ENCODE results near the gene KIAA1328.

The KIAA1328 gene

DNA sequence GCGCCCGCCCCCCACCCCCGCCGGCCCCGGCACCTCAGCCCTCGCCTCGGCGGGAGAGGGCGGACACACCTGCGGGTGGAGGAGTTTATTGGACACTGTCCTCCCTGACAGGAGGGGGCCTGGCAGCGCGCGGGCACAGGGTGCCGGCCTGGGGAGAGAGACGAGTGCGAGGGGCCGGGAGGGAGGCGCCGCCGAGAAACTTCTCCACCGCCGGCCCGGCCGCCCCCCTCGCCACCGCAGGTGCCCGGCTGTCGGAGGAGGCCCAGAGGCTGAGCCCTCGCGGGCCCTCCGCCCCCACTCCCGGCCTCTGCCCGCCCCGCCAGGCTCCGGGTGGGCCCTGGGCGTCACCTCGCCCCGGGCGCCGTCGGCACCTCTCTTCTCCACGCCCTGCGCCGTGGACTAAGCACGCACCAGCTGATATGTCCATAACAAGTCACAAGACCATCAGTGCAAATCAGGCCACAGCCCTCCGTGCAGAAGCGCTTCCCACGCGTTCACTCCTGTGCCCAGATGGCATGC is 425.4 kb downstream of the KIAA1328 start:
- DNase-seq (ENCODE audit: low spot score), result no peak

DNA sequence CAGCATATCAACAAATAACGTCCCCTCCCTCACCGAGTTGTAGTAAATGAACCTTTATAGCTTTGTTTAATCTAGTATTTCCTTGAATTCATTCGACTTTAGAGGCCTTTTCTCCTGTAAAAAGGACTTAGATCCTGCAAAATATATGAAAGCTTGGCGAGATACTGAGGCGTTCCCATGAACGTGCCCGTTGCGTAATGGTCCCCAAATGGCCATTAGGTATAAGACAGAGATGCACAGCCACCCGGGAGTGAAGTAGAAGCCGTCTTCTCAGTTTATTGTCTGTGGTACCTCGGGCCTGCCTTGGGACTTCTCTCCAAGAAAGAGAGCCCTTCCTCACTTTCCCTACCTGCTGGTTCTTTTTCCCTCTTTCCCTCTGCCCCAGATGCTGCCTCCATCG is 426.0 kb downstream of the KIAA1328 start:
- DNase-seq (ENCODE audit: low spot score), result no peak

DNA sequence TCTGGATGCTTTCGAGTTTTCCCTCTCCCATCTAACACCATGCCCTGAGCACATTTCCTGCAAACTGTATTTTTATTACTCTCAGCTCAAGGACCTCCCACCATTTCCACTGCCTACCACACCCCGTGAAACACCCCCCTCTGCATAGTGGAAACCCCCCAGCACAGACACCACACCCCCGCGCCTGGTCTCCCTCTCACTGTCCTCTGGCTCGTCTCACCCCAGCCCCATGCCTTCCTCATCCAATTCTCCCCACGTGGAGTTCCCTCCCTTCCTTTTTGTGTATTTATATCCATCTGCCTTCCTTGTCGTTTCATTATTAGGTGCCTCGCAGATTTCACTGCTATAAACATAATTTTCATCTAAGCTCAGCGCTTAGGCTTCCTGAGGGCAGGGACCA is 429.2 kb downstream of the KIAA1328 start:
- no peak for DNase-seq (ENCODE audit: low spot score)

DNA sequence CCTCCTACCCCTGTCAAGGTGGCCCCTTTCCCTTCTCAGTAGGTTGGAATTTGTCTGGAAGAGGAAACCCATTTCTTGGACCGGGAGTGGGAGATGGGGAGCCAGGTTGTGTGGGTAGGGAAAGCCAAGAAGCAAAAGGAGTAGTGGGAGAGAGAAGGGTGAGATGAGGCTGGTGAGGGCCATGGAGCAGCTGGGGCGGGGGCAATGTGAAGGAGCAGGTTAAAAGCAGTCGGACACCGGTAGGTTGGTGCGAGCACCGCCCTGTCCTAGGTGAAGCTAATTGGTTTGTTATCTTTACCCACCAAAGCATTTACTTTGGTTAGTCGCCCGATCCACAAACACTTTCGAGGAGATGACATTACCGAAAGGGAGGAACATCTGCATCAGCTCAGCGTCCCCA is 429.9 kb downstream of the KIAA1328 start:
- DNase-seq (ENCODE audit: low spot score), result no peak

DNA sequence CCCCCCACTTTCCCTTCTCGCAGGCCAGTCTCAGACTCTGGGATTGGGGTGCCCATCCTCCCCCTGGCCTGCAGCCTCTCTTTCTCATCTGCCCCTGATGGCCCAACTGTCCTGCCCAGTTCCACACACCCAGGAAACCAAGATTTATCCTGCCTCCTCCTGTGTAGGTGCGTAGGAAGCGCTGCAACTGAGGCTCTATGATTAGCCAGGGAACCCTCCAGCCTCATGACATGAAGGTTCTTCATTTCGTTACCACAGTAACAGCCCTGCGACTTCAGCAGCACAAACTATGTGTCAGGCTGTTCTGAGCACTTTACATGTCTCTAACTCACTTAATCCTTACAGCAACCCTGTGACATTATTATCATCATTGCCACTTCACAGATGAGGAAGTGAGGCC is 430.8 kb downstream of the KIAA1328 start:
- DNase-seq (ENCODE audit: low spot score), result no peak

DNA sequence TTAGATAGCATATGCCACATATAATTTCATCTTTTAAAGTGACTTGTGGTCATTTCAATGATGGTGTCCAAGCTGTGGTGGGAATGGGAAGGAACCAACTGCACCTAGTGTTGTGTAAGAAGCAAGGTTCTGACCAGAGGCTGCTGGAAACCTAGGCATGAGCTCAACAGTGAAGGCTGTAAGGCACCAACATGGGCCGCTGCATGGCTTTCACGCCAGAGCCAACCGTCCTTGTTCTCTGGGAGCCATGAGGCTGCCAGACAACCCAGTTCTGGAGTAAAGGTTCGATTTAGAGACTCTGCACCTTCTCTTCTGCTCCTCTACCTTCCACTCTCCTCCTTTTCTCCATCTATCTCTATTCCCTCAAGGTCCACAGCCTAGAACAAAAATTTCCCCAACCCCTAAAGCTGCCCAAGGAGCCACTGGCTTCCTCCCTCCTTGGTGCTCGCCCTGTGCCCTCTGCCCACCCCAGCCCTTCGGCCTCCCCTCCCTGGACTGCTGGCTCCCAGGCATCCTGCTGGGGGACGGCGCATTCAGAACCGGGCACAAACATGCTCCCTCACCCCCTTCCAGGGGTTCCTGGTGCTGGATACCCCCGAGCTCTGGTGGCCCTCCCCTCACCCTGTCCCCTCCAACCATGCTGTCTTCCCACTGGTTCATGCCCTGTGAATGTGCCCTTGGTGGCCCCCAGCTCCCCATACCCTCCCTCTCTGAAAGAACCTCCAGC is 431.6 kb downstream of the KIAA1328 start:
- DNase-seq (ENCODE audit: low spot score), result no peak

DNA sequence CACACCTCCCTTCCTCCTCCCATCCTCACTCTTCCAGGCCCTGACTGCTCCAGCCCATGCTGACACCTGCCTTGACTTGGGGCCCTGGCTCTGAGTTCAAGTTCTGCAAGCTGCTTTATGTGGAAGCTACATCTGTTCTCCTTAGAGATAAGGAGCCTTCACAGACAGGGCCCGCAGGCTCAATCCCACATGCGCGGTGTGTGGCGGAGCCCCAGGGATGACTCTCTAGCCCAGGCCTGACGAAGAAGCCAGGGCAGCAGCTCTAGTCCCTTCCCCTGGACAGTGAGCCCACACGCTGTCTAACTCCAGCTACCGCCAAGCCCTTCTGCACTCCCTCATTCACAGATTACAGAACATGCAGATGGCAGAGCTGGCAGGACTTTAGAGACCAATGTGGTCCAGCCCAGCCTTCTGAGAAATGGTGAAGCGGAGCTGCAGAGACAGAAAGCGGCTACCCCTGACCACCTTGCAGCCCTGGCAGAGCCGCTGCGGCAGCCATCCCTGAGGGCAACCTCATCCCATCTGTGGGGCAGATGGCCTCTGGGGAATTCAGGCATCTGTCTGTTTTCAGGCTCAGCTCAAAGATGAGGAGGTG is 432.4 kb downstream of the KIAA1328 start:
- no peak for DNase-seq (ENCODE audit: low spot score)

DNA sequence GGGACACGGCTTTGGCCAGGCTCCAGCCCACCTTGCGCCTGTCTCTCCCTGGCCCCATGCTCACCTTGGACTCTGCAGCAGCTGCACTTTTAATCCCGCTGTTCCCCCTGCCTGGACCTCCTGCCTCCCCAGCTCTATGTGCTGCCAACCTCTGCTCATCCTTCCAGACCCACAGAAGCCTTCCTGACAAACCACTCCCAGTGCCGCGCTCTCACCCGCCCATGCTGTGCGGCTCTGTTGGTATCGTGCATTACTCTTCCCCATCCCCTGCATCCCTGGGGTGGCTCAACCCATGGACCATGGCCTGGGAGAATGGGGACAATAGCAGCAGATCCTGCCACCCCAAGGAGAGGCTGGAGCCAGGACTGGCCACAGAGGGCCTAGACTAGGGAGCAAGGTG is 433.1 kb downstream of the KIAA1328 start:
- DNase-seq (ENCODE audit: low spot score), result no peak

DNA sequence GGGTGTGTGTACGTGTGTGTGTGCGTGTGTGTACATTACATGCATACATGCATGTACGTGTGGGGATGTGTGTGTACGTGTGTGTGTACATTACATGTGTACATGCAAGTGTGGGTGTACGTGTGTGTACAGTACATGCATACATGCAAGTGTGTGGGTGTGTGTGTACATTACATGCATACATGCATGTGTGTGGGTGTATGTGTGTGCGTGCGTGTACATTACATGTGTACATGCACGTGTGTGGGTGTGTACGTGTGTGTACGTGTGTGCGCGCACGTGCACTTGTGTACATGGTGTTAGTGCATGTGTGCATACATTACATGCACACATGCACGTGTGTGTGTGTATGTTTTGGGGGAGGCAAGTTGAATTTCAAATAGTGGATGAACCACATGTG is 436.0 kb downstream of the KIAA1328 start:
- DNase-seq (ENCODE audit: low spot score), result no peak

DNA sequence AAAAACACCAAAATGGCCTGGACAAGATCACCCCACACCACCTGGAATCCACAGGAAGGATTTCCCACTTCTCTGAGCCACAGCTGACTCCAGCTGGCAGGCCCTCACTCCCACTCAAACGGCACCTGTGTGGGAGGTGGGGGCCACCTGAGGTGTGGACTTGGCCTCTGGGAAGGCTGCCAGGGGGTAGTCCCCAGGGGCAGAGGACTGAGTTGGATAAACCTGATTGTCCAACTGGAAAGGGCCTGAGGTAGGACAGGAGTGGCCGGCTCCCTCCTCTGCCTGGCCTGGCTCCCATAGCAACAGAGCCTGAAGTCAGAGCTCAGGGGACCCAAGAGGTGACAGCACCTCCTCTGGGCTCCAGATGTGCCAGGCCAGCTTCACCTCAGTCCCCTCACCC is 436.5 kb downstream of the KIAA1328 start:
- no peak for DNase-seq (ENCODE audit: low spot score)

DNA sequence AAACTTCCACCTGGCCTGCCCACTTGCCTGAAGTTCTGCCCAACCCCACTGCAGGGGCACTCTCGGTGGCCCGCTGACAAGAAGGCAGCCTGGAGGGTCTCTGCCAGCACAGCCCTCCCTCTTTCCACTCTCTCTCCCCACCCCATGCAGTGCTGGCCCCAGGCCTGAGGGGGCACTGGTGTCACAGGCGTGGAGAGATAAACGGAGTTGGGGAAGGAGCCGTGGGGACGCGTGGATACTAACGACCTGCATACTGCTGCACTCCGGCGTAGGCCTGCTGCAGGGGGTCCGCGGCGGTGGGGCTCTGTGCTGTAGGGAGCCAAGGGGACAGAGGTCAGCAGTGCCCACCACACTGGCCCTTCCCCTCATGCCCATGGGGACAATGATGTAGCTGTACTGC is 437.4 kb downstream of the KIAA1328 start:
- no peak for DNase-seq (ENCODE audit: low spot score)

DNA sequence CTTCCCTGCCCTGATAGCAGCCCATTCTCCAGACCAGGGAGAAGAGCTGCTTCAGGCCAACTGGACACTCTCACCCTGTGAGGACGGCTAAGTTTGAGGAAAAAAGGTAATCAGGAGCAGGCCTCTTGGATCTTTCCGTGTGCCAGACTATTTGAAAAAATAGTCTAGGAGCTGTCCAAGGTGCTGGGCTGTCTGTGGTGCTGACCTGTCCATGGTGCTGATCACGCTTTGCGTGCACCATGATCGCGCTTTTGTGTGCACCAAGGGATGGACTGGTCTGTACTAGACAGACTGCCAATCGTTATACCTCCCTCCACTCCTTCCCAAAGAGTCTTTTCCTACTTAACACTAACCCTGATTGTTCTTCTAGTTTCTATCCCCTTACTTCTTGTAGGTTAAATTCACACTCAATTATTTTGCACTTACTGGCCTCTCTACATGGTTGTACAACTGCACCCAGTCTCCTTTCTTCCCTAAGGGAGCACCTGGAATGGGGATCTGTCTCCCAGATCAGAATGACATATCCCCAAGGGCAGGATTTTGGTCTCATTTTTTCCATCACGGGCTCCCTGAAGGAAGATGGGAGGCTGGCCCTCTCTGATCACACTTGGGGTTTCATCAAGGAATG is 441.2 kb downstream of the KIAA1328 start:
- peak; percentile 74 for DNase-seq (ENCODE audit: low spot score)

DNA sequence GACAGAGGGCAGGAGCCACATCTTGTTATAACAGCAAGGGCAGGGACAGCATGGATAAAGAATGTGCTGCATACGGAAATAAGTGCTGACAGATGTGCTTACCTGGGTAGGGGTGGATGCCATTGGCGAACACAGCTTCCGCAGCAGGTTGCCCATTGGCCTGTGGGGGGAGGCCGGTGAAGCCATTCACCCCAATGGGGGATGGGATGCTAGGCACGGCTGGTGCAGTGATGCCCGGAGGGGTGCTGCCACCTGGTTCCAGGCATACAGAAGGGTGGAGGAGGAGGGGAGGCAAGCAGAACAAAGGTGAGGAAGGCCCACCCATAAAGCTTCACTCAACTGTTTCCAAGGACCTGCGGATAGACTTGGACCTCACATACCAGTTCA is 441.7 kb downstream of the KIAA1328 start:
- DNase-seq (ENCODE audit: low spot score), result no peak

DNA sequence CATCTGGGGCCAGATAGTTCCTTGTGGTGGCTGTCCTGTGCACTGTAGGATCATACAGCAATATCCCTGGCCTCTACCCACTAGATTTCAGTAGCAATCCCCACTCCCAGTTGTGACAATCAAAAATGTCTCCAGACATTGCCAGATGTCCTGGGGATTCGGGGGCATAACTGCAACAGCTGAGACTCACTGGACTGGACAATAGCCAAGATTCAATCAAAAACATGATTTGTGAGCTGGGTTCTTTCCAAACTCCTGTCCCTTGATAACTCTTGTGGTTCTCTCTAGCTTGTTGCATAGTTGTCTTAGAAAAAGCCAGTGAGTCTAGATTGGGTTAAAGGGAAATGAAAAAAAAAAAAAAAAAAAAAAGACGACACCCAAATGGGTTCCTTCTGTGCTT is 443.3 kb downstream of the KIAA1328 start:
- no peak for DNase-seq (ENCODE audit: low spot score)

DNA sequence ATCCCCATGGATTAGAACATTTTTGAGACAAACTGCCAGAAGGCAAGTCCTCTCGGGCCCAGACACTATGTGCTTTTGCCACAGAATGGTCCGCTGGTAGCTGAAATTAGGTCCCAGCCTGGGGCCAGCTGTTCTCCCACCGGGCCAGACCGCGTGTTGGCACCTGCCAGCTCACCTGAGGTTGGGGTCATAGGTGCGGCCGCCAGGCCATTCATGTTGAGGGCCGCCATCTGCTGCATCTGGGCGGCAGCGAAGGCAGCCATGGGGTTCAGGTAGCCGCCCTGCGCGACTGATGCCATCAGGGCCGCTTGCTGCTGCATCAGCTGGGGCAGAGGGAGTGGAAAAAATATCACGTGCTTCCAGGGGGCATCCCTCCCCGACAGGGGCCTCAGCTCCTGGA is 443.9 kb downstream of the KIAA1328 start:
- no peak for DNase-seq (ENCODE audit: low spot score)

DNA sequence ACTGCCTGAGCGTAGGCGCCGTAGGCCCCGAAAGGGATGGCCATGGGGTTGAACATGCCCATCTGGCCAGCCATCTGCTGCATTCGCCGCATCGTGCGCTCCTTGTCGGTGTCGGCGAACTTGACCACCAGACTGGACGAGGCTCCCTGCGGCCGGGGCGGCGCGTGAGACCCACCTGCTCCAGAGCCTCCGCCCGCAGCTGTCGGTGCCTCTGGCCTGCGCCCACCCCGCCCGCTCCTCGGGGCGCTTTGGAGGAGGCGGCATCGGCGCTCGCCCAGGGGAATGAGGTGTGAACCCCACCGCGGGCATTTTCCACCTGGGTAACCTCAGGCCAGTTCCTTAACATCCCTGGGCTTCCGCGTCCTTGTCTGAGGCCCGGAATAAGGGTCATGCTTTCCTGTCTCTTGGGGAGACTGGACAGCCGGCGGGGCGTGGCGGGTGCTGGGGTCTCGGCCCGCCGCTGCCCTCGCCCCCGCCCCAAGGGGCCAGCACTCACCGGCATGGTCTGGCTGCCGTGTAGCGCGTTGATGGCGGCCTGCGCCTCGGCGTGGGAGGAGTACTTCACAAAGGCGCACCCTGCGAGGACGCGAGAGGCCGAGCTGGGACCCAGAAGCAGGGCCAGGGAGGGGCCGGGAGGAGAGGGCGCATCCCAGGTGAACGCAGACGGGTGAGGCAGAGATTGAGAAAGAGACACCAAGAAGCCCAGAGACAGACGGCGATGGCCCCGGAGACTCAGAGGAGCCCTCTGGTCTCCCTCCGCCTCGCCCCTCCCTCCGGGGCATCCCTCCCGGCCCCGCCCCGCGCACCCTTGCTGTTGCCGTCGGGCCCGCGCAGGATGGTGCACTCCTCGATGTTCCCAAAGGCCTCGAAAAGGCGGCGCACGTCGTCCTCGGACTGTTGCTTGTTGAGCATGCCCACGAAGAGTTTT is 445.6 kb downstream of the KIAA1328 start:
- no peak for DNase-seq (ENCODE audit: low spot score)

DNA sequence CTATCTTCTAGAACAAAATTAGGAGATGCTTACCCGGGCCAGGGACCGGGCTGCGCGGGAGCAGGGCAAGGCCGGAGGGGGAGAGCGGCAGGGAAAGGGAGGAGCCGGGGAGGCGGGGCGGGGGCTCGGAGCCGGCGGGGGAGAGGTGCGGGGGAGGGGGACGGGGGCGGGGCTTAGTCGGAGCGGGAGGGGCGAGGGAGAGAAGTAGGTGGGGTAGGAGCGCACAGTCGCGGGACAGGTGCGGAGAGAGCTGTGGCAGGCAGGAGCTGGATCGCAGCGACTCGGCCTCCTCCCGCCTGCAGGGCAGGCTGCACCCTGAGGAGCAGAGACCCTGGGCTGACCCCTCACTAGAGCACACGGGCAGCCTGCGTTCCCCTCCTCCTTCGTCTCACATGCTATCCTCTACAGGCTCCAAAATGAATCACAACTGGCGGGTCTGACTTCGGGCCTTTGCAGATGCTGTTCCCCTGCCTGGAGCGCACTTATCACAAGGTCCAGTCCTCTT is 446.4 kb downstream of the KIAA1328 start:
- no peak for DNase-seq (ENCODE audit: low spot score)

DNA sequence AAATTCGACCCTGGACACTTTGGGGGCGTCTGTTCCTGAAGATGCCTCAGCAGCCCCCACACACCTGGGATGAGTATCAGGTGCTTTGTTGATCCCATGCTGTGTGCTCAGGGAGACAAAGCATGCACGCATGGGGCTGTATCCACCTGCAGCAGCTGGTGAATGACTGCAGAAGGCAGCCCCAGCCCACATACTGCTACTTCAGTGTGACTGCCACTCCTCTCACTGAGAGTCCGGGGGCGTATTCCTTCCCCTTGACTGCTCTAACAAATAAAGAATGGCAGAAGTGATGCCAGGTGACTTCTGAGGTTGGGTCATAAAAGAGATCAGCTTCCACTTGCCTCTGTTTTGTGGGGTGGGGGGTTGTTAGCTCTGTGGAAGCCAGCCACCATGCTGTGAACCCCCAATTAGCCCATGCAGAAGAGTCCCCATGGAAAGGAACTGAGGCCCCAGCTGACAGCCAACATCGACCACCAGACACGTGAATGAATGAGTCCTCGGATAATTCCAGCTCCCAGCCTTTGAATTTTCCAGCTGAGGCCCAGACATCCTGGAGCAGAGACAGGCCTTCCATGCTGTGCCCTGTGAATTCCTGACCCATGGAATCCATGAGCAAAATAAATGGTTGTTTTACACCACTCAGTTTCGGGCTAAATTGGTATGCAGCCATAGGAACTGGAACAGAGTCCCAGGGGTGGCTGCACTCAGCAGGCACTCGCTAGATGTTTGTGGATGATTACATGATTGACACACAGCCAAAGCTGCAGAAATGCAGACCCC is 447.4 kb downstream of the KIAA1328 start:
- DNase-seq (ENCODE audit: low spot score), result no peak

DNA sequence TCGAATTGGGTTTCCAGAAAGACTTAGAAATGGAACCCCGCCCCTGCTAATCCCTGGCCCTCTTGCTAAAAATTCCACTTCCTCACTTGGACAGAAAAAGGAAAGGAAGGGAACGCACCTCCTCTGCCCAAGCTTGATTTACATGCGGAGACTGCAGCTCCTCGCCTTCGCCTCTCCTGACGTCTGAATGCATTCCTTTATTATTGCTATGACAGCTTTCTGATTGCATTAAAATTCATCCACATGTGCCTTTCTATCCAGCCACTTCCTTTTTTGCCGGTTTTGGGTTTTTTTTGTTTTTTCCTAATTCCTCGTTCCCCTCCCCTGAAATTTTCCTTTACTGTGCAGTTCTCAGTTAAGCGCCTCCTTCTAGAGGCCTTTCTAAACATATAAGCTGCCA is 448.9 kb downstream of the KIAA1328 start:
- DNase-seq (ENCODE audit: low spot score), result no peak

All from left forelimb (tissue), 1 donor.